Body of pancreas (tissue), 4 donors: ENCODE data around the gene ACTG1.

ENCODE experiments used
- CTCF ChIP-seq, 7 experiments: fragments of 450-650 bp in 4 of 7; fragments of 200-600 bp in 3 of 7; sonication (generic) in 3 of 7; IDR thresholded peaks; one replicate each; pipeline ENCODE4 v1.5.1; 2016 to 2019; ENCODE audit warnings: antibody characterized with exemption in 7 of 7
- POLR2A ChIP-seq, 3 donors: fragments of 450-650 bp; IDR thresholded peaks; one replicate each; pipeline ENCODE4 v1.6.1; 2016; ENCODE audit warnings: antibody characterized with exemption in 3 of 3, mild to moderate bottlenecking in 2 of 3

GRCh38 chr17:81517339-81518112 lies 4.9 kb upstream of the ACTG1 start:
- TF ChIP-seq CTCF (IDR thresholded peaks at IDR 0.05) (no peak), POLR2A (IDR thresholded peaks at IDR 0.05) (no peak)
